HEK293T (cell line): Measurements from ENCODE around the gene CCDC51.

Source experiments
- ARNT ChIP-seq: fragments of 450-650 bp; IDR thresholded peaks from 2 replicates; pipeline ENCODE4 v1.6.1; 2017; ENCODE audit warnings: mild to moderate bottlenecking
- LEF1 ChIP-seq: fragments of 450-650 bp; IDR thresholded peaks from 2 replicates; pipeline ENCODE4 v1.6.1; 2017; ENCODE audit warnings: mild to moderate bottlenecking, borderline replicate concordance
- SUZ12 ChIP-seq: fragments of 450-650 bp; IDR thresholded peaks from 2 replicates; pipeline ENCODE4 v1.6.1; 2016; ENCODE audit warnings: mild to moderate bottlenecking

GRCh38 chr3:48476426-48477053 lies 36.6 kb upstream of the CCDC51 start:
- TF ChIP-seq ARNT (no peak), LEF1 (no peak), SUZ12 (no peak)
